Keratinocyte (primary cell): ENCODE data around the gene COL9A2. TPM values are rescaled to one million over a fixed set of nuclear protein-coding genes. Genes with fewer than 3 reads are reported as not detected.

Source experiments
- DNase-seq: peaks from one replicate; pipeline ENCODE4 v3.0.0-alpha.2; 2011; ENCODE audit warnings: low read depth, missing footprints, low spot score
- FAIRE-seq: peaks from 2 replicates; lab custom pipeline; 2011; peaks lifted over from hg19 to GRCh38; lab: Jason Lieb, UNC
- H2AFZ ChIP-seq: 2 replicates; pipeline ENCODE4 v1.6.0; 2012; ENCODE audit warnings: low read length, control low read depth, inconsistent platforms; ENCODE audit not compliant: control insufficient read depth
- H3K27ac ChIP-seq: 2 replicates; pipeline ENCODE4 v1.5.1; 2011; ENCODE audit warnings: low read length; ENCODE audit not compliant: control insufficient read depth, insufficient read depth
- H3K27me3 ChIP-seq: 3 replicates; pipeline ENCODE4 v1.6.0; 2011; ENCODE audit warnings: low read length; ENCODE audit not compliant: control insufficient read depth, insufficient read depth; ENCODE audit errors: extremely low read depth
- H3K36me3 ChIP-seq, 2 experiments: 2 replicates in 1 of 2; 3 replicates in 1 of 2; pipeline ENCODE4 v1.5.1; 2011; ENCODE audit warnings: low read length in 2 of 2, mild to moderate bottlenecking in 1 of 2; ENCODE audit not compliant: control insufficient read depth in 2 of 2, insufficient read depth in 2 of 2; ENCODE audit errors: extremely low read depth in 1 of 2
- H3K4me1 ChIP-seq: 3 replicates; pipeline ENCODE4 v1.5.1; 2011; ENCODE audit warnings: low read length; ENCODE audit not compliant: control insufficient read depth, insufficient read depth; ENCODE audit errors: extremely low read depth
- H3K4me2 ChIP-seq: 3 replicates; pipeline ENCODE4 v1.6.0; 2011; ENCODE audit warnings: low read depth, low read length; ENCODE audit not compliant: control insufficient read depth, insufficient read depth; ENCODE audit errors: extremely low read depth
- H3K4me3 ChIP-seq, 3 experiments: fragments of 200-600 bp in 1 of 3; sonication (generic) in 1 of 3; 2 replicates in 2 of 3; 3 replicates in 1 of 3; pipeline ENCODE4 v1.5.1; 2011 to 2016; ENCODE audit warnings: low read length in 3 of 3, mild to moderate bottlenecking in 3 of 3, control low read depth in 2 of 3, inconsistent platforms in 1 of 3, low read depth in 1 of 3, mixed read lengths in 1 of 3, mixed run types in 1 of 3, moderate library complexity in 1 of 3; ENCODE audit not compliant: control insufficient read depth in 2 of 3, insufficient read depth in 2 of 3; ENCODE audit errors: extremely low read depth in 1 of 3
- H3K79me2 ChIP-seq: 2 replicates; pipeline ENCODE4 v1.6.0; 2012; ENCODE audit warnings: low read length; ENCODE audit not compliant: control insufficient read depth, insufficient read depth
- H3K9ac ChIP-seq: 3 replicates; pipeline ENCODE4 v1.6.0; 2011; ENCODE audit warnings: low read length; ENCODE audit not compliant: control insufficient read depth, insufficient read depth; ENCODE audit errors: extremely low read depth
- H3K9me1 ChIP-seq: 3 replicates; pipeline ENCODE4 v1.6.0; 2011; ENCODE audit warnings: low read length; ENCODE audit not compliant: control insufficient read depth, insufficient read depth; ENCODE audit errors: extremely low read depth
- H3K9me3 ChIP-seq: 2 replicates; pipeline ENCODE4 v1.5.1; 2012; ENCODE audit warnings: low read depth, low read length; ENCODE audit not compliant: control insufficient read depth
- H4K20me1 ChIP-seq: 3 replicates; pipeline ENCODE4 v1.6.0; 2011; ENCODE audit warnings: low read length; ENCODE audit not compliant: control insufficient read depth, insufficient read depth; ENCODE audit errors: extremely low read depth
- CTCF ChIP-seq, 3 experiments: IDR thresholded peaks in 1 of 3; conservative IDR thresholded peaks in 1 of 3; optimal IDR thresholded peaks in 1 of 3; 2 replicates in 2 of 3; 3 replicates in 1 of 3; pipeline versions ENCODE3 to v1.5.1; 2011; ENCODE audit warnings: low read length in 3 of 3, mild to moderate bottlenecking in 3 of 3, moderate library complexity in 2 of 3, control low read depth in 1 of 3, inconsistent platforms in 1 of 3; ENCODE audit not compliant: insufficient read depth in 2 of 3; ENCODE audit errors: extremely low read depth in 1 of 3
- EZH2 ChIP-seq: IDR thresholded peaks from one replicate; pipeline ENCODE4 v1.6.1; 2012; ENCODE audit warnings: inconsistent platforms, mild to moderate bottlenecking, low read length, moderate library complexity
- dilution Hi-C: fragments of 300-500 bp; cut with MboI; formaldehyde crosslinking; loops from one replicate; pipeline ENCODE4 v1.7.0; 2020; ENCODE audit warnings: low sequenced_read_pairs; ENCODE audit not compliant: extremely low pct_ligation_motif_present
- polyA plus RNA-seq, 5 experiments: library from polyadenylated mRNA; depleted of rRNA in 3 of 5; stranded (reverse) in 3 of 5; stranded (forward) in 1 of 5; unstranded in 1 of 5; fragments of >200 nt; gene quantifications; 1 replicate in 1 of 5; 2 replicates in 3 of 5; 3 replicates in 1 of 5; pipeline versions ENCODE4 v1.2.1 to v1.2.3, GENCODE V29; 2011 to 2012; ENCODE audit warnings: missing spikeins in 2 of 5, low read depth in 1 of 5, low replicate concordance in 1 of 5

Gene COL9A2
- polyA plus RNA-seq, 1 donor (not counting 4 experiments of a cell fraction or from before 2014, with no cell fraction given): 1.6 TPM

GRCh38 chr1:40255231-40255630, 61.9 kb downstream of the COL9A2 start:
- no peaks in the 10 kb centered on the region for H3K27me3 ChIP-seq
- H4K20me1 ChIP-seq: no peaks in the 10 kb centered on the region
- no peak for DNase-seq
- H3K36me3 ChIP-seq: peaks cover 2 to 4% of the 10 kb centered on the region in 2 experiments
- no peaks in the 10 kb centered on the region for H3K9me1 ChIP-seq
- H3K79me2 ChIP-seq: peaks cover 38% of the 10 kb centered on the region
- H2AFZ ChIP-seq: no peak overlapping the region
- H3K9ac ChIP-seq: no peak overlapping the region
- dilution Hi-C loops: no loop called here
- FAIRE-seq: no peak
- H3K4me3 ChIP-seq: no peak overlapping the region
- TF ChIP-seq CTCF (optimal IDR thresholded peaks at IDR 0.05 in 1 of 3, IDR thresholded peaks at IDR 0.05 in 1 of 3, conservative IDR thresholded peaks at IDR 0.05 in 1 of 3; ENCODE audit: extremely low read depth in 1 of 3, insufficient read depth in 2 of 3, low read length in 3 of 3) (no peak), EZH2 (no peak)
- no peak overlapping the region for H3K4me2 ChIP-seq
- H3K27ac ChIP-seq: no peak overlapping the region
- no peaks in the 10 kb centered on the region for H3K9me3 ChIP-seq
- peaks cover 12% of the 10 kb centered on the region for H3K4me1 ChIP-seq

- Histone ChIP-seq H3K4me1 (peaks cover 6% of the 10 kb centered on the region), H3K4me2 (no peak overlapping the region), H3K79me2 (peaks cover 20% of the 10 kb centered on the region), H3K4me3 (no peak overlapping the region), H3K9ac (no peak overlapping the region), H3K36me3 (no peaks in the 10 kb centered on the region), H4K20me1 (no peaks in the 10 kb centered on the region), H3K27ac (no peak overlapping the region), H3K9me1 (no peaks in the 10 kb centered on the region), H3K27me3 (no peaks in the 10 kb centered on the region), H2AFZ (no peak overlapping the region), H3K9me3 (no peaks in the 10 kb centered on the region)
- no peak for FAIRE-seq
- no peak for TF ChIP-seq CTCF (optimal IDR thresholded peaks at IDR 0.05 in 1 of 3, IDR thresholded peaks at IDR 0.05 in 1 of 3, conservative IDR thresholded peaks at IDR 0.05 in 1 of 3; ENCODE audit: extremely low read depth in 1 of 3, insufficient read depth in 2 of 3, low read length in 3 of 3)
- no peak for TF ChIP-seq EZH2
- dilution Hi-C loops: no loop called here
- DNase-seq: no peak
Measured at GRCh38 chr1:40252601-40253000, 64.5 kb downstream of the COL9A2 start.
